NT2/D1 (cell line): ENCODE data around the gene DCUN1D3.

ENCODE experiments used
- YY1 ChIP-seq: IDR thresholded peaks from 2 replicates; pipeline ENCODE4 v1.6.1; 2011; ENCODE audit not compliant: insufficient read length, insufficient read depth
- ZNF274 ChIP-seq: IDR thresholded peaks from 2 replicates; pipeline ENCODE4 v1.6.1; 2011; ENCODE audit warnings: mild to moderate bottlenecking, low read depth, low read length

DNA sequence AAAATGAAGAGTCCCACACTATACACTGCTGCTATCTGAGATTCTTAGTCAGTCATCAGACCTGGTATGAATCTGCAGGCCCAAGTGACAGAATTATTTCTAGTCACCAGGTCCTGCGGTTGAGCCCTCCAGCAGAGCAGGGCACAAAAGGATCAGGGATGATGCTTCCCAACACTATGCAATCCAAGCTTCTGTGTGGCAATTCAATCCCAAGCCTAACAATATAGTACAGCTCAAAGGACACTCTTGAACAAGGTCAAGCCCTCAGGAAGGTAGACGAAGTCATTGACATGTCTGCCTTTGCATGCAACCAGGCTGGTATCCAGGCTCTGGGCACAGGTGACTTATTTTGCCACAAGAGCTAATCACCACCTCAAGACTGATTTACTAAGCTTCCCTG is 5.8 kb downstream of the DCUN1D3 start:
- TF ChIP-seq YY1 (no peak), ZNF274 (no peak)
